ENCODE results near the gene INPP5A. TPM values are rescaled to one million over a fixed set of nuclear protein-coding genes. Genes with fewer than 3 reads are reported as not detected.

INPP5A gene
- total and polyA plus RNA-seq, 7 donors, result 17.6 to 132 (median 100) TPM

- TF ChIP-seq EP300 (IDR thresholded peaks at IDR 0.05), result no peak
- no peak for TF ChIP-seq CTCF (IDR thresholded peaks at IDR 0.05)
- TF ChIP-seq POLR2AphosphoS5 (IDR thresholded peaks at IDR 0.05), result no peak
- TF ChIP-seq POLR2A (IDR thresholded peaks at IDR 0.05), result no peak
- H3K27me3 ChIP-seq, result no peaks in the 10 kb centered on the region
- H3K36me3 ChIP-seq, result no peaks in the 10 kb centered on the region
- no peak for DNase-seq
- intact Hi-C loops (cut with DNase I), result loop anchor here (2.0 kb wide), 1 partner anchor 35 kb away; no protein-coding TSS in a partner anchor
- WGBS, 2 donors, result 98% methylated on average over 8 of the region's 8 CpGs
- no peaks in the 10 kb centered on the region for H3K9me3 ChIP-seq
- H3K27ac ChIP-seq, result peak overlapping the region in 3 of 4 donors; percentile 74 to 83 (median 77)
- H3K4me1 ChIP-seq, result peaks cover 0 to 80% (median 74%) of the 10 kb centered on the region in 4 donors
- H3K4me3 ChIP-seq, result no peak overlapping the region
Measured at GRCh38 chr10:132574288-132574687, 36.7 kb downstream of the INPP5A start.

GRCh38 chr10:132574783-132575319, 37.3 kb downstream of the INPP5A start:
- Histone ChIP-seq H3K27me3 (no peaks in the 10 kb centered on the region), H3K4me3 (peak overlapping the region in 2 of 4 donors; percentile 7 to 10), H3K9me3 (no peaks in the 10 kb centered on the region), H3K36me3 (no peaks in the 10 kb centered on the region), H3K4me1 (peaks cover 0 to 86% (median 79%) of the 10 kb centered on the region in 4 donors), H3K27ac (peak overlapping the region; percentile 70 to 83 (median 76))
- DNase-seq, result peak; percentile 65
- intact Hi-C loops (cut with DNase I), result loop anchor here (2.0 to 5.0 kb wide), 2 partner anchors 36 to 57 kb away; no protein-coding TSS in a partner anchor
- TF ChIP-seq EP300 (IDR thresholded peaks at IDR 0.05) (no peak), POLR2A (IDR thresholded peaks at IDR 0.05) (no peak), POLR2AphosphoS5 (IDR thresholded peaks at IDR 0.05) (no peak), CTCF (IDR thresholded peaks at IDR 0.05) (no peak)
- WGBS, 2 donors, result 62 to 74% methylated on average over 19 of the region's 19 CpGs

- peaks cover 0 to 85% (median 80%) of the 10 kb centered on the region in 4 donors for H3K4me1 ChIP-seq
- no peaks in the 10 kb centered on the region for H3K9me3 ChIP-seq
- WGBS, 2 donors, result 5 to 27% methylated on average over 21 of the region's 21 CpGs
- H3K27ac ChIP-seq, result peak overlapping the region; percentile 70 to 83 (median 76)
- TF ChIP-seq POLR2A (IDR thresholded peaks at IDR 0.05), result no peak
- no peak for TF ChIP-seq CTCF (IDR thresholded peaks at IDR 0.05)
- TF ChIP-seq POLR2AphosphoS5 (IDR thresholded peaks at IDR 0.05), result peak in 3 of 4 donors; percentile 40 to 50 (median 43)
- peak in 1 of 4 donors; percentile 29 for TF ChIP-seq EP300 (IDR thresholded peaks at IDR 0.05)
- intact Hi-C loops (cut with DNase I), result loop anchor here (2.0 to 5.0 kb wide), 3 partner anchors 37 to 117 kb away; no protein-coding TSS in a partner anchor
- no peak for DNase-seq
- H3K36me3 ChIP-seq, result no peaks in the 10 kb centered on the region
- peak overlapping the region in 2 of 4 donors; percentile 7 to 10 for H3K4me3 ChIP-seq
- H3K27me3 ChIP-seq, result no peaks in the 10 kb centered on the region
Measured at GRCh38 chr10:132575320-132576201, 38.0 kb downstream of the INPP5A start.

GRCh38 chr10:132576671-132577349, 39.2 kb downstream of the INPP5A start:
- Histone ChIP-seq H3K27me3 (no peaks in the 10 kb centered on the region), H3K27ac (peak overlapping the region in 3 of 4 donors; percentile 74 to 83 (median 77)), H3K9me3 (no peaks in the 10 kb centered on the region), H3K36me3 (no peaks in the 10 kb centered on the region), H3K4me1 (peaks cover 0 to 73% (median 68%) of the 10 kb centered on the region in 4 donors), H3K4me3 (no peak overlapping the region)
- no peak for TF ChIP-seq CTCF (IDR thresholded peaks at IDR 0.05)
- no peak for TF ChIP-seq POLR2A (IDR thresholded peaks at IDR 0.05)
- TF ChIP-seq EP300 (IDR thresholded peaks at IDR 0.05), result no peak
- TF ChIP-seq POLR2AphosphoS5 (IDR thresholded peaks at IDR 0.05), result no peak
- no peak for DNase-seq
- intact Hi-C loops (cut with DNase I), result loop anchor here (2.0 to 5.0 kb wide), 2 partner anchors 55 to 118 kb away; no protein-coding TSS in a partner anchor
- WGBS, 2 donors, result 71 to 83% methylated on average over 19 of the region's 19 CpGs

All from sigmoid colon (tissue), 7 donors.